H1 (cell line): Measurements from ENCODE around the gene SLC19A1.

ENCODE experiments used
- ATF3 ChIP-seq: IDR thresholded peaks from 2 replicates; pipeline ENCODE4 v1.6.1; 2011; ENCODE audit warnings: low read depth, mild to moderate bottlenecking, low read length; ENCODE audit not compliant: insufficient read depth
- CREB1 ChIP-seq: IDR thresholded peaks from 2 replicates; pipeline ENCODE4 v1.6.1; 2012; ENCODE audit warnings: inconsistent platforms
- CTCF ChIP-seq, 3 experiments: IDR thresholded peaks; 1 replicate in 2 of 3; 2 replicates in 1 of 3; pipeline versions ENCODE4 v1.5.1 to v1.6.1; 2011; ENCODE audit warnings: low read length in 3 of 3, mild to moderate bottlenecking in 3 of 3, inconsistent platforms in 2 of 3, low read depth in 1 of 3, moderate library complexity in 1 of 3; ENCODE audit not compliant: insufficient read depth in 1 of 3; ENCODE audit errors: control extremely low read depth in 1 of 3
- EZH2 ChIP-seq: fragments of 200-600 bp; sonication (generic); IDR thresholded peaks from 2 replicates; pipeline ENCODE4 v1.7.1; 2012; ENCODE audit warnings: low read depth, mild to moderate bottlenecking, moderate library complexity, low read length, inconsistent platforms; ENCODE audit not compliant: severe bottlenecking
- FOSL1 ChIP-seq: IDR thresholded peaks from 2 replicates; pipeline ENCODE4 v1.6.1; 2011; ENCODE audit warnings: mild to moderate bottlenecking, low read depth, low read length, moderate library complexity; ENCODE audit not compliant: insufficient read depth
- GABPA ChIP-seq: IDR thresholded peaks from 2 replicates; pipeline ENCODE4 v1.6.1; 2011; ENCODE audit warnings: mild to moderate bottlenecking, low read length, moderate library complexity, borderline replicate concordance; ENCODE audit not compliant: insufficient read depth
- MAFK ChIP-seq: IDR thresholded peaks from 2 replicates; pipeline ENCODE4 v1.6.1; 2012; ENCODE audit warnings: low read depth, mild to moderate bottlenecking, improper control_type of control experiment, low read length
- POLR2AphosphoS5 ChIP-seq: IDR thresholded peaks from 2 replicates; pipeline ENCODE4 v1.6.1; 2011; ENCODE audit warnings: low read depth, low read length
- RAD21 ChIP-seq, 2 experiments: IDR thresholded peaks in 1 of 2; conservative IDR thresholded peaks in 1 of 2; 2 replicates each; pipeline ENCODE4 v1.6.1; 2011; ENCODE audit warnings: low read depth in 2 of 2, low read length in 2 of 2, improper control_type of control experiment in 1 of 2, inconsistent platforms in 1 of 2, mild to moderate bottlenecking in 1 of 2, moderate library complexity in 1 of 2
- RFX5 ChIP-seq: IDR thresholded peaks from 2 replicates; pipeline ENCODE4 v1.6.1; 2011; ENCODE audit warnings: low read depth, low read length, improper control_type of control experiment, borderline replicate concordance
- SP4 ChIP-seq: IDR thresholded peaks from 2 replicates; pipeline ENCODE4 v1.6.1; 2012; ENCODE audit warnings: low read length, inconsistent platforms
- TF ChIP-seq, protein P1 (sequence below): IDR thresholded peaks from 2 replicates; pipeline ENCODE4 v1.6.1; 2011; ENCODE audit warnings: low read length, improper control_type of control experiment
- TF ChIP-seq, protein P2 (sequence below): IDR thresholded peaks from 2 replicates; pipeline ENCODE4 v1.6.1; 2012; ENCODE audit warnings: low read length, inconsistent platforms

DNA sequence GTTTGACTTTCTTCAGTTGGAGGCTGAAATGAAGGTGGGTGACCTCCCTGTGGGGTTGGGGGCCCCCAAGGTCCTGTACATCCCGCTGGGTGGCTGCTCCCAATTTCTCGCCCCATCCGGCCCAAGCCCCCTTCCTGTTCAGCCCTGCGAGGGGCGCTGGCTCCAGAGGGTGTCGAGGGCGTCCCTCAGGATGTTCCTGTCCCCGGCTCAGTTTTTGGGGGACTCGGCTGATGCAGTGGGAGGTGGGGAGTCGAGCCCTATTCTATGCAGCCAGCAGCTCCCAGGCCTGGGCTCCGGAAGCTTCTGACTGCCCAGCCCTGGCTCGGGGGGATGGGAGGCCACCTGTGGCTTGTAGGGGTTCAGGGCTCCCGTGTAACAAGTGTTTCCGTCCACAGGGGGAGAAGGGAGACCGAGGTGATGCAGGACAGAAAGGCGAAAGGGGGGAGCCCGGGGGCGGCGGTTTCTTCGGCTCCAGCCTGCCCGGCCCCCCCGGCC is 38.2 kb downstream of the SLC19A1 start:
- TF ChIP-seq CTCF (IDR thresholded peaks at IDR 0.05; ENCODE audit: control extremely low read depth in 1 of 3, insufficient read depth in 1 of 3, low read depth in 1 of 3, low read length in 3 of 3) (no peak), FOSL1 (no peak), RAD21 (IDR thresholded peaks at IDR 0.05 in 1 of 2, conservative IDR thresholded peaks at IDR 0.05 in 1 of 2; ENCODE audit: low read depth in 2 of 2, low read length in 2 of 2) (no peak), RFX5 (no peak), GABPA (no peak), ATF3 (no peak), MAFK (no peak), SP4 (no peak), EZH2 (no peak), CREB1 (no peak), POLR2AphosphoS5 (no peak)
- TF ChIP-seq, protein P1, sequence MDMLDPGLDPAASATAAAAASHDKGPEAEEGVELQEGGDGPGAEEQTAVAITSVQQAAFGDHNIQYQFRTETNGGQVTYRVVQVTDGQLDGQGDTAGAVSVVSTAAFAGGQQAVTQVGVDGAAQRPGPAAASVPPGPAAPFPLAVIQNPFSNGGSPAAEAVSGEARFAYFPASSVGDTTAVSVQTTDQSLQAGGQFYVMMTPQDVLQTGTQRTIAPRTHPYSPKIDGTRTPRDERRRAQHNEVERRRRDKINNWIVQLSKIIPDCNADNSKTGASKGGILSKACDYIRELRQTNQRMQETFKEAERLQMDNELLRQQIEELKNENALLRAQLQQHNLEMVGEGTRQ = no peak
- TF ChIP-seq, protein P2, sequence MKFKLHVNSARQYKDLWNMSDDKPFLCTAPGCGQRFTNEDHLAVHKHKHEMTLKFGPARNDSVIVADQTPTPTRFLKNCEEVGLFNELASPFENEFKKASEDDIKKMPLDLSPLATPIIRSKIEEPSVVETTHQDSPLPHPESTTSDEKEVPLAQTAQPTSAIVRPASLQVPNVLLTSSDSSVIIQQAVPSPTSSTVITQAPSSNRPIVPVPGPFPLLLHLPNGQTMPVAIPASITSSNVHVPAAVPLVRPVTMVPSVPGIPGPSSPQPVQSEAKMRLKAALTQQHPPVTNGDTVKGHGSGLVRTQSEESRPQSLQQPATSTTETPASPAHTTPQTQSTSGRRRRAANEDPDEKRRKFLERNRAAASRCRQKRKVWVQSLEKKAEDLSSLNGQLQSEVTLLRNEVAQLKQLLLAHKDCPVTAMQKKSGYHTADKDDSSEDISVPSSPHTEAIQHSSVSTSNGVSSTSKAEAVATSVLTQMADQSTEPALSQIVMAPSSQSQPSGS = no peak
